AG09319 (cell line): ENCODE data around the gene TCF19.

Source experiments
- DNase-seq: peaks from one replicate; pipeline ENCODE4 v3.0.0-alpha.2; 2010; ENCODE audit warnings: low read depth; ENCODE audit errors: extremely low read depth
- TF ChIP-seq, protein P1 (sequence below): IDR thresholded peaks from 2 replicates; pipeline ENCODE4 v1.5.1; 2011; ENCODE audit warnings: low read depth, mild to moderate bottlenecking, inconsistent platforms, low read length, moderate library complexity

Gene TCF19

DNA sequence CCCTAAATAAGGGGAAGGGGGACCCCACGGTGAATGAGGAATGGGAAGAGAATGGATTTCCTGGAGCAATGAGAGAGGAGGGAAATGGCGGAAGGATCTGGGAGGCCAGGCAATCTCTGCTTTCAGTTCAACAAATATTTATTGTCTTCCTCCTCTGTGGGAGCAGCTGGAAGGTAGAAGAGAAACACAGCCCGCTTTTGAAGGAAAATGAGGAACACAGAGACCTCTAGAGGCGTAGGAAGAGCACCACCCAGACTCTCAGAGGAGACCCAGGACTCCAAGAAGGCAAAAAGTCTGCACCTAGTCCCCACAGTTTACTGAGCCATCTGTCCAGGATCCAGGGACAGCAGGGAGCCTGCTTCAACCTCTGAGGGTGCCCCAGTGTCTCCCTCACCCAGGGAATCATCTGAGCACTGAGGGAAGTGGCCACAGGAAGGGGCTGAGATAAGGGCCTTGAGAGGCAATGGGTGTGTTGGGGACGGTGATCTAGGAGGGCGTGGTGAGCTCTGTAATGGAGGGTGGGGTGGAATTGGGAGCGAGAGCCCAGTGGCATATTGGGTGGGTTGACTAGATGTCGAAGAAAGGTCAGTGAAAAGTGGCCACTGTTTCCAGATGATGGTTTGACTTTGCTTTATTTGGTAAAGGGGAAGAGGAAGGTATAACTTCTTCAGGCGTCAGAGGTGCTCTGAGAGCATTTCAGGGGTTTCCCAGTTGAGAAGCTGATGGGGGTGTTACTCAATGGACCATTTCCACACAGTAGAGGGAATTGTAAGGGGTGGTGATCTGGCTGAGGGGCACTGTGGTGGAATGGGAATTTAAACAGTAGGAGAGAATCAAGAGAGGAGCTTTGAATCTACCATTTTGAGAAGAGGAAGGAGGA lies 43.2 kb upstream of the TCF19 start:
- no peak for DNase-seq
- TF ChIP-seq, protein P1, sequence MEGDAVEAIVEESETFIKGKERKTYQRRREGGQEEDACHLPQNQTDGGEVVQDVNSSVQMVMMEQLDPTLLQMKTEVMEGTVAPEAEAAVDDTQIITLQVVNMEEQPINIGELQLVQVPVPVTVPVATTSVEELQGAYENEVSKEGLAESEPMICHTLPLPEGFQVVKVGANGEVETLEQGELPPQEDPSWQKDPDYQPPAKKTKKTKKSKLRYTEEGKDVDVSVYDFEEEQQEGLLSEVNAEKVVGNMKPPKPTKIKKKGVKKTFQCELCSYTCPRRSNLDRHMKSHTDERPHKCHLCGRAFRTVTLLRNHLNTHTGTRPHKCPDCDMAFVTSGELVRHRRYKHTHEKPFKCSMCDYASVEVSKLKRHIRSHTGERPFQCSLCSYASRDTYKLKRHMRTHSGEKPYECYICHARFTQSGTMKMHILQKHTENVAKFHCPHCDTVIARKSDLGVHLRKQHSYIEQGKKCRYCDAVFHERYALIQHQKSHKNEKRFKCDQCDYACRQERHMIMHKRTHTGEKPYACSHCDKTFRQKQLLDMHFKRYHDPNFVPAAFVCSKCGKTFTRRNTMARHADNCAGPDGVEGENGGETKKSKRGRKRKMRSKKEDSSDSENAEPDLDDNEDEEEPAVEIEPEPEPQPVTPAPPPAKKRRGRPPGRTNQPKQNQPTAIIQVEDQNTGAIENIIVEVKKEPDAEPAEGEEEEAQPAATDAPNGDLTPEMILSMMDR: peak; percentile 46

DNA sequence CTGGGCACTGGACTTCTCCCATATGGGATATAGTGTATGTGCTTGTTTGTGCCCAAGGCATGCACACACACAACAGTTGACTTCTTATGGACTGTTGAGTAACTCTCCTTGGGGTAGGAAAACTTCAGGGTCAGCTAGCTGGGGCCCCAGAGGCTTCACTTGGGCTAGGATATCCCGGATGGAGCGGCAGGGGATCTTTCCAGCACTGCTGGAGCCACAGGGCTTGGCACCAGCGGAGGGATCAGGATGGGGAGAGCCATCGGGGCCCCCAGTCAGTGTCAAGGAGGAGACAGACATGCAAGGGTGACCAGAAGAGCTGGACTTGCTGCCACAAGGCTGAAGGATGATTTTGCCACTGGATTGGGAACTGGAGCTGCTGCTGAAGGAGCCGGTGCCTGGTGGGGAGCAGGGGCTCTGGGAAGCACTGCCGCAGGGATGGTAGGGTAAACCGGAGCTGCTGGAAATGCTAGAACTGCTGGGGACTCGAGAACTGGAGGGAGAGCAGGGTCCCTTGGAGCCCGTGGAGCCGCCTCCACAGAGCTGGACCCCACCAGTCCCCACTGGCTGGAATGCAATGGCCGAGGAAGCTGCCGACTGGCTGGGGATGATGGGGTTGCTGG lies 42.3 kb upstream of the TCF19 start:
- no peak for DNase-seq
- TF ChIP-seq, protein P1: no peak

DNA sequence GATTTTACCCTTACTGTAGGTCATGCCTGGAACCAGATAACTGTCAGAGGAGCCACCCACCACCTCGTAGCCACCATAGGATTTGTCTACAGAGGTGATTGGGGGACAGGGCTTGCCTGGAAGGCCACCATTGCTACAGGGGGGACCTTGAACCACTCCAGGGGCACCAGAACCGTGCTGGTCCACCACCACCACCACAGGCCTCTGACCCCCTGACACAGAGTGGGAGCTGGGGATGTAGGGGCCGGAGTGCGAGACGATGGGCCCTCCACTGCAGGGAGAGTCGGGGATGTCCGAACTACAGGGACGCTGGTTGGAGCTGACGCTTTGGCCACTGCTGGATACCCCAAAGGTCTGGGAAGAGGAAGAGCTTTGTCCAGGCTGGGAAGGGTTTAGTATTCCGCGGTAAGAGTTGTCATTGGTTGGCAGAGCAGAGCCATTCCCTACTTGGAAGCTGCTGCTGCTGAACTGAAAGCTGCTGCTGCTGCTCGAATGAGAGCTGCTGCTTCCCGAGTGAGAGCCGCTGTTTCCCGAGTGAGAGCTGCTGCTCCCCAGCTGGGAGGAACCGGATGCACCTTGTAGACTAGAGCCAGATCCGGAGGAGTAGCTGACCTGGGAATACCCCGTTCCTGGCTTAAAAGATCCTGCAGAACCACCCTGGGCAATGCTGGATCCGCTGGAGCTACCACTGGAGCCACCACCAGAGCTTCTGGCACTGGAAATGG lies 41.6 kb upstream of the TCF19 start:
- DNase-seq: no peak
- TF ChIP-seq, protein P1: no peak

DNA sequence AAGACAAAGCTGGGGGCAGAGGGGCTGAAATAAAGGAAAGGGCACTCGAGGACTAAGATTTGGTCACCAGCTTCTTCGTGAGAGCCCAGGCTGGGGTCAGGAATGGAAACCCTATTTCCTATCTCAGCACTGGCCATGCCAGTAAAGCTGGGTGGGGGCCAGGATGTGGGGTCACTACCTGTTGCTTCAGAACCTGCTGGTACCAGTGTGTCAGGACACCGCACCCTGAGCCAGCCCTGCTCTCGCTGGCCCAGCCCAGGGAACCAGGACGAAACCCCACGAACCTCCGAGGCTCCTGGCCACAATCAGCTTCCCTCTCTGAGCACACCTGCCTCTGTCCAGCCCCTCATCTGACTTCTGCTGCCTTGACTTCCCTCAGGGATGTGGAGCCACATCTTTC lies 40.2 kb upstream of the TCF19 start:
- DNase-seq: no peak

DNA sequence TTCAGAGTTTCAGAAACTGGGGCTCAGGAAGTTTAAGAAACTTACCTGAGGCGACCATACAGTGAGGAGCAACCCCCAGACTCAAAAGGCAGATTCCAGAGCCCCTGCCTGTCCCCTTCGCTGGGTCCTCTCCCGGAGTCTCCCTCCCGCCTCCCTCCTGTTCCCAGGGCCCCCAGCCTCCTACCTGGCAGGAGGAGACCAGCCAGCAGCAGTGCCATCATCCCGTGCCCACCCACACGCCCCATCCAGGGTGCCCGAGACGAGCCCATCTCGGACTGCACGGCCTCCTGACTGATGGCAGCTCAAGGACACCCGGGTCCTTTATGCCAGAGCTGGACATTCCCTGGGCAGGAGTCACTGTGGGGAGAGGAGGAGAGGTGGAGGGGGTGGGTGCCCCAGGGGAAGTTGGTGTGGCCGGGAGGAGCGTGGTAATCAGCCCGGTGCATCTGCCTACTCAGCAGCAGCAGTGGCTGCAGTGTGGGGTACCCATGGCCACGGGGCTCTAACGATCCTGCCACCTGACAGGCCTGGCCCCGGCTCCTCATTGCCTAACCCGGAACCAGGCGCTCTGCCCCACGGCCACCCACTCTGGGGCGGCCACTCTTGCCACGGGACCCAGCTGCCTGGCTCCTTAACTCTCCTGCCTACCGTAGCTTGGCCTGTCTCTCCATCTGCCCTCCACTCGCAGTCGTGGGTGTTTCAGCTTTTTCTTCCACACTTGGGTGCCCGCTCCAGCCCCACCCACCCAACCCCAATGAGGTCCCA lies 38.1 kb upstream of the TCF19 start, which contains the start of gene CDSN:
CDSN (minus strand) TSS at position 296 of the 765 bp plus-strand sequence; CDS start at position 269, 27 bp downstream.
- TF ChIP-seq, protein P1: no peak
- no peak for DNase-seq

More for the DNA sequence above, 40.2 kb upstream of the TCF19 start:
- TF ChIP-seq, protein P1: no peak

GRCh38 chr6:31121131-31121790 lies 37.1 kb upstream of the TCF19 start:
- DNase-seq: no peak
- TF ChIP-seq, protein P1: no peak
